HUES6 (cell line): Measurements from ENCODE around the gene AKAP6.

Source experiments
- H3K27ac ChIP-seq: 2 replicates; pipeline ENCODE4 v1.7.0; 2013; ENCODE audit warnings: low read depth, mild to moderate bottlenecking, low read length, inconsistent platforms
- H3K27me3 ChIP-seq: 2 replicates; pipeline ENCODE4 v1.6.1; 2013; ENCODE audit warnings: low read length; ENCODE audit not compliant: control insufficient read depth, insufficient read depth
- H3K36me3 ChIP-seq: 2 replicates; pipeline ENCODE4 v1.6.1; 2013; ENCODE audit warnings: low read length; ENCODE audit not compliant: control insufficient read depth, insufficient read depth
- H3K4me1 ChIP-seq: 2 replicates; pipeline ENCODE4 v1.6.1; 2013; ENCODE audit warnings: low read length; ENCODE audit not compliant: control insufficient read depth, insufficient read depth
- H3K4me3 ChIP-seq: 2 replicates; pipeline ENCODE4 v1.5.1; 2013; ENCODE audit warnings: low read depth, low read length
- H3K9ac ChIP-seq: one replicate; pipeline ENCODE4 v1.6.1; 2013; ENCODE audit warnings: mild to moderate bottlenecking, low read length
- H3K9me3 ChIP-seq: 2 replicates; pipeline ENCODE4 v1.6.1; 2013; ENCODE audit warnings: low read depth, low read length; ENCODE audit not compliant: control insufficient read depth, insufficient read depth

The AKAP6 gene

GRCh38 chr14:32588448-32589320 is 259.6 kb downstream of the AKAP6 start:
- Histone ChIP-seq H3K4me3 (no peak overlapping the region), H3K36me3 (no peaks in the 10 kb centered on the region), H3K9ac (no peak overlapping the region), H3K27ac (no peak overlapping the region), H3K9me3 (peaks cover 11% of the 10 kb centered on the region; the same call in 1 of the 2 replicates), H3K27me3 (no peaks in the 10 kb centered on the region), H3K4me1 (no peaks in the 10 kb centered on the region)

DNA sequence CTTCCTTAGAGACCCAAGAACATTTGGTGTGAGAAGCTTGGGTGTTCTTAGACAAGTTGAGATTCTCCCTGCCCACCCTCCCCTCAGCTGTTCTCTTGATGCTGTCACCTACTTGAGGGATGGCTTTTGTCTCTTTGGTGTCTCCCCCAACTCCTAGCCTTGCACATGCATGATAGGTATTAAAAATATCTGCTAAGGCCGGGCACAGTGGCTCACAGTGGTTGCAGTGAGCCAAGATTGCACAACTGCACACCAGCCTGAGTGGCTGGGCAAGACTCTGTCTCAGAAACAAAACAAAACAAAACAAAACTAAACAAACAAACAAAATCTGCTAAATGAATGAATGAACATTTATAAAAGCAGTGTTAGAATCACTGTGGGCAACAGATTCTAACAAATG is 261.1 kb downstream of the AKAP6 start:
- no peak overlapping the region for H3K4me3 ChIP-seq
- H3K9me3 ChIP-seq: 0 out of 2 replicates have a peak, but pooled peaks cover 2% of the 10 kb centered on the region
- no peaks in the 10 kb centered on the region for H3K4me1 ChIP-seq
- no peaks in the 10 kb centered on the region for H3K36me3 ChIP-seq
- no peak overlapping the region for H3K9ac ChIP-seq
- H3K27ac ChIP-seq: no peak overlapping the region
- H3K27me3 ChIP-seq: no peaks in the 10 kb centered on the region

DNA sequence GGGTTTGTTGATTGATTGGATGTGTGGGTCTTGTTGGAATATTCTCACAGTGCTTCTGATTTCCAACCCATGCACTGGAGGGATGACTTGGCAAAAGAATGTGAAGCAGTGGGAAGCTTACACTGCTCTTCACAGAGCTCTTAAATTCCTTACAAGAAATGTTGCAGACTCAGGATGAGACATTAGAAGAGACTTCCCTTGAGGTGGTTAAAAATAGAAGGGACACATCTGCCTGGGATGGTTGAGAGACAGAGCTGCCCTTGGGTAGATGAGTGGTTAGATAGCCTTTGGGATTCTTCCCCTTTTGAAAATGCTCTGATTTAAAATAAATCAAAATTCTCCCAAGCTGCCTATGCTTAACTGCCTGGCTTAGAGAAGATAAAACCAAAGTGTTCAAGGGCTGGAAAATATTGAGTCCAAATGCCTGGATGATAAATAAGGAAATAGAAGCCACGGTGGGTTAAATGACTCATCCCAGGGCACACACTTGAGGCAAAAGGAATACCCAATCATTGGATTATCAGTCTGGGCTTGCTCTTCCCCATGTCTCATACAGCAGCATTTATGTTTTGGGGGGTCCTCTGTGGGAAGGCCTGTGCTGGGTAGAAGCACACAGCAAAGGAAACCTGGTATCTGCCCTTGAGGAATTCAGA is 264.3 kb downstream of the AKAP6 start:
- Histone ChIP-seq H3K9me3 (no peaks in the 10 kb centered on the region), H3K4me1 (no peaks in the 10 kb centered on the region), H3K9ac (no peak overlapping the region), H3K4me3 (no peak overlapping the region), H3K36me3 (no peaks in the 10 kb centered on the region), H3K27ac (no peak overlapping the region), H3K27me3 (no peaks in the 10 kb centered on the region)

- no peaks in the 10 kb centered on the region for H3K4me1 ChIP-seq
- no peak overlapping the region for H3K9ac ChIP-seq
- no peaks in the 10 kb centered on the region for H3K9me3 ChIP-seq
- no peaks in the 10 kb centered on the region for H3K36me3 ChIP-seq
- H3K27me3 ChIP-seq: no peaks in the 10 kb centered on the region
- H3K27ac ChIP-seq: no peak overlapping the region
- no peak overlapping the region for H3K4me3 ChIP-seq
Observed at GRCh38 chr14:32594766-32595165, 265.7 kb downstream of the AKAP6 start.

DNA sequence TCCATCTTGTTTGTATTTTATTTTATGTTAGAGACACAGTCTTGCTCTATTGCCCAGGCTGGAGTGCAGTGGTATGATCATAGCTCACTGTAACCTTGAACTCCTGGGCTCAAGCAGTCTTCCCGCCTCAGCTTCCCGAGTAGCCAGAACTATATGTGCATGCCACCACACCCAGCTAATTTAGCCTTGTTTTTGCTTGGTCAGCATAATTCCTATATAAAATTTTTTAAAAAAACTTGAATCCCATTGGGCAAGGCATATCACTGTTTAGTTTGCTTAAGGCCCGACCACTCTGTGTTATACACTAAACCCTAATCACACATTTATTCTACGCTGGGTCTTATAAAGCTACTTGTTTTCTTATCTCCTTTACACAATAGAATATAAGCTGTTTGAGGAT is 266.4 kb downstream of the AKAP6 start:
- Histone ChIP-seq H3K27me3 (no peaks in the 10 kb centered on the region), H3K4me3 (no peak overlapping the region), H3K27ac (no peak overlapping the region), H3K4me1 (no peaks in the 10 kb centered on the region), H3K9me3 (no peaks in the 10 kb centered on the region), H3K9ac (no peak overlapping the region), H3K36me3 (no peaks in the 10 kb centered on the region)

GRCh38 chr14:32596390-32596789 is 267.3 kb downstream of the AKAP6 start:
- no peak overlapping the region for H3K27ac ChIP-seq
- H3K27me3 ChIP-seq: no peaks in the 10 kb centered on the region
- no peak overlapping the region for H3K4me3 ChIP-seq
- no peak overlapping the region for H3K9ac ChIP-seq
- H3K36me3 ChIP-seq: no peaks in the 10 kb centered on the region
- no peaks in the 10 kb centered on the region for H3K4me1 ChIP-seq
- no peaks in the 10 kb centered on the region for H3K9me3 ChIP-seq

DNA sequence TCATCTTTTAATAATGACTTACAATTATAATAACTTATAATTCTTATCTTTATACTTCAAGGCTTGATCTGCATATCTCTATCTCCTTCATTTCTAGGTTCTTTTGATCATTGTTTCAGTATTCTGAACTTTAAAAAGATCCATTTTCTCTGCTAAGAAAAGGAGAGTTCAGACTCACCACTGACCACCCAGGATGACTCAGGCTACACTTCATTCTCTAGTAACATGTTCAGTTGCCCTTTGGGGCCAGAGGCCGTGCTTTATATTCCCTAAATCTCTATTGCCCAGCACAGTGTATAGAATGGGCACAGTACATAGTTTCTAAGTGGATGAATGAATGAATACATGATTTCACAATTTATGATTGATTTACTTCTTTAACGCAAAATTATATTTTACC is 268.7 kb downstream of the AKAP6 start:
- no peak overlapping the region for H3K4me3 ChIP-seq
- no peak overlapping the region for H3K27ac ChIP-seq
- H3K9me3 ChIP-seq: no peaks in the 10 kb centered on the region
- no peak overlapping the region for H3K9ac ChIP-seq
- H3K36me3 ChIP-seq: no peaks in the 10 kb centered on the region
- H3K4me1 ChIP-seq: no peaks in the 10 kb centered on the region
- no peaks in the 10 kb centered on the region for H3K27me3 ChIP-seq

DNA sequence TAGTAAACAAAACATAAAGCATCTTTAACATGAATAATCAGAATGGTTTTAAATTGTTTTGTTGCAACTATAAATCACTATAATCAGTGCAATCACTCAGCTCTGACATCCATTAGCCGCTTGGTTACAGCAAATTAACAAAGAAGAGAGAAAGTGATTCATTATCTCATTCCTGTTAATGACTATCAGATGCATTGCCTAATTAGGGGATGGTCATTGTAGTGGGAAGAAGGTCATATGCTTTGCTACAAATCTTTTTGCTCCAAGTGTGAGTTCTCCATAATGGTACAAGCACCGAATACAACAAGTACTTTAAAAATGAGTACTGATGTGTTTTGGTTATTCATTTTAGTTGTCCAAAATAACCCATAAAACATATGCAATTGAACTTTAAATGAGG is 272.0 kb downstream of the AKAP6 start:
- H3K36me3 ChIP-seq: no peaks in the 10 kb centered on the region
- no peak overlapping the region for H3K27ac ChIP-seq
- H3K9ac ChIP-seq: no peak overlapping the region
- peaks cover 4% of the 10 kb centered on the region; the same call in 1 of the 2 replicates for H3K4me1 ChIP-seq
- H3K27me3 ChIP-seq: no peaks in the 10 kb centered on the region
- H3K9me3 ChIP-seq: no peaks in the 10 kb centered on the region
- no peak overlapping the region for H3K4me3 ChIP-seq

DNA sequence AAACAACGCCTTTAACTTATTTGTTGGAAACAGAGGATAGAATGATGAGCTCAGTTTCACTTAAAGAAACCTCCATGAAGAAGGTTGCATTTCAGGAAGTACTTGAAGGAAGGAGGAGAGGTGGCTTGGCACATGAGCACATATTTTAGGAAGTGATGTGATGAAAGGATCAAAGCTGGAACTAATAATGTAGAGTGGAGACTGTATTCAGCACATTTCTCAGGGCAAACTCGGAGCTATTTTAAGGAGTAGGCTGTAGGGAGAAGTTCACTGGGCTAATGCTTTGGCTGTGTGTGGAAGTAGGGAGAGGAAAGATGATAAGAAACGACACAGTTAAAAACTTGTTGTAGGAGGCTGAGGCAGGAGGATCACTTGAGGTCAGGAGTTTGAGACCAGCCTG is 272.8 kb downstream of the AKAP6 start:
- Histone ChIP-seq H3K36me3 (no peaks in the 10 kb centered on the region), H3K9ac (no peak overlapping the region), H3K4me3 (no peak overlapping the region), H3K27me3 (no peaks in the 10 kb centered on the region), H3K27ac (no peak overlapping the region), H3K9me3 (no peaks in the 10 kb centered on the region), H3K4me1 (peaks cover 8% of the 10 kb centered on the region; the same call in 1 of the 2 replicates)

GRCh38 chr14:32602699-32603098 is 273.6 kb downstream of the AKAP6 start:
- no peak overlapping the region for H3K4me3 ChIP-seq
- no peaks in the 10 kb centered on the region for H3K36me3 ChIP-seq
- no peak overlapping the region for H3K27ac ChIP-seq
- no peaks in the 10 kb centered on the region for H3K9me3 ChIP-seq
- H3K27me3 ChIP-seq: no peaks in the 10 kb centered on the region
- no peak overlapping the region for H3K9ac ChIP-seq
- peaks cover 8% of the 10 kb centered on the region; the same call in 1 of the 2 replicates for H3K4me1 ChIP-seq

GRCh38 chr14:32603992-32604565 is 275.0 kb downstream of the AKAP6 start:
- no peaks in the 10 kb centered on the region for H3K9me3 ChIP-seq
- H3K4me1 ChIP-seq: peaks cover 9% of the 10 kb centered on the region
- H3K36me3 ChIP-seq: no peaks in the 10 kb centered on the region
- H3K27me3 ChIP-seq: no peaks in the 10 kb centered on the region
- H3K9ac ChIP-seq: no peak overlapping the region
- H3K27ac ChIP-seq: no peak overlapping the region
- H3K4me3 ChIP-seq: no peak overlapping the region
